Measurements from ENCODE around the gene ATR.
A peak's percentile ranks its signal among the peaks of the same experiment; 100 is the strongest.

The ATR gene

DNA sequence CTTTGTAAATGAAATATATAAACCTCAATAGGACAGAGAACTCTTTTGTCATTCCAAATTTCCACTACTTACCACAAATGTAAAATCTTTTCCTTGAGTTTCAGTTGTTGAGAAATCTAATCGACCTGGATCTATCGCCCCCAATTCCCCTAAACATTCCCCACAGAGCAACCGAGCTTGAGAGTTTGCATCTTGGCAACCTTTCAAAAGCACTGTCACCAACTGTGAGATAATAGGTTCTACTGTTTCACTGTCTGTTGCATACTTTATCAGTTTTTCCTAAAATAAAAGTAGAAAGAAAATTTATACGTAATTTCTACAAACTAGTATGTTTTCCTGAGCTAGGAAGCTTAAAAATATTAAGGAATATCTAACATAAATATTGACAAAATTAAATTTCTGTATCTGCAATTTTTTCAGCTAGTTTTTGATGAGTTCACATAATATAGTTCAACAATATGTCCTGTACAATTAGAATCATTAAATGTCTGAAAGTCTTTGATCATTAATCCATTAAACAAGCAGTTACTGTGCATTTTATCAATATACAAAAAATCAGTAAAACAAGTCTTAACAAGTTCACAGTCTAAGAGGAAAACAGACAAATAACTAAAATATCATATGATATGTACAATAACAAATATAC is 54.5 kb downstream of the ATR start:
- no peak overlapping the region for H3K4me3 ChIP-seq (ENCODE audit: low read length)
- TF ChIP-seq, protein P1, sequence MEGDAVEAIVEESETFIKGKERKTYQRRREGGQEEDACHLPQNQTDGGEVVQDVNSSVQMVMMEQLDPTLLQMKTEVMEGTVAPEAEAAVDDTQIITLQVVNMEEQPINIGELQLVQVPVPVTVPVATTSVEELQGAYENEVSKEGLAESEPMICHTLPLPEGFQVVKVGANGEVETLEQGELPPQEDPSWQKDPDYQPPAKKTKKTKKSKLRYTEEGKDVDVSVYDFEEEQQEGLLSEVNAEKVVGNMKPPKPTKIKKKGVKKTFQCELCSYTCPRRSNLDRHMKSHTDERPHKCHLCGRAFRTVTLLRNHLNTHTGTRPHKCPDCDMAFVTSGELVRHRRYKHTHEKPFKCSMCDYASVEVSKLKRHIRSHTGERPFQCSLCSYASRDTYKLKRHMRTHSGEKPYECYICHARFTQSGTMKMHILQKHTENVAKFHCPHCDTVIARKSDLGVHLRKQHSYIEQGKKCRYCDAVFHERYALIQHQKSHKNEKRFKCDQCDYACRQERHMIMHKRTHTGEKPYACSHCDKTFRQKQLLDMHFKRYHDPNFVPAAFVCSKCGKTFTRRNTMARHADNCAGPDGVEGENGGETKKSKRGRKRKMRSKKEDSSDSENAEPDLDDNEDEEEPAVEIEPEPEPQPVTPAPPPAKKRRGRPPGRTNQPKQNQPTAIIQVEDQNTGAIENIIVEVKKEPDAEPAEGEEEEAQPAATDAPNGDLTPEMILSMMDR (IDR thresholded peaks at IDR 0.05; ENCODE audit: insufficient read depth, low read depth, low read length, missing control alignments): no peak
- DNase-seq (ENCODE audit: low read depth): no peak

DNA sequence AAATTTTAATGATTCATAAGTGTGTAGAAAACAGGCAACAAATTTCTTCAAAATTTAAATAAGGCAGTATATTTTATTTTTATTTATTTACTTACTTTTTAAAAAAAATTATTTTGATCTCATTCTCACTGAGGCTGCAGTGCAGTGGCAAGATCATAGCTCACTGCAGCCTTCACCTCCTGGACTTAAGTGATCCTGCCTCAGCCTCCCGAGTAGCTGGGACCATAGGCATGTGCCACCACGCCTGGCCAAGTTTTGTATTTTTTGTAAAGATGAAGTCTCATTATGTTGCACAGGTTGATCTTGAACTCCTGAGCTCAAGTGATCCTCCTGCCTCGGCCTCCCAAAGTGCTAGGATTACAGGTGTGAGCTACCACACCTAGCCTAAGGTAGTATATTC is 69.5 kb downstream of the ATR start:
- H3K4me3 ChIP-seq (ENCODE audit: low read length): no peak overlapping the region
- TF ChIP-seq, protein P1 (IDR thresholded peaks at IDR 0.05; ENCODE audit: insufficient read depth, low read depth, low read length, missing control alignments): no peak
- no peak for DNase-seq (ENCODE audit: low read depth)

DNA sequence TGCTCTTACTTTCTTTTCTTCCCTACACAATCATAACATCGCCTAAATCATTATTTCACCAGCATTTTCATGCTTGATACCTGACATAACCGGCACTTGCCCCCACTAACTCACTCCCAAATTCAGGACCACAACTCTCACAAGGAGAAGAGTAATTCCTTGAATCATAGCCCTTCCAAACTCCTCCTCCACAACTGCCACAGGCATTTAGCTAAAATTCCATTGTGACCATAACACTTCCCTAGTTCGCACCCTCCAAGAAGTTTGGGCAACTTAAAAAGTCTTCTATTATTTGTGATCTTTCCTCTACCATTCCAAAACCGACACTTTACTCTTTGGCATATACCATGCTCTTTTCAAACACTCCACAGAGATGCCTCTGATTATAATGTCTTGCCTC is 71.3 kb downstream of the ATR start:
- H3K4me3 ChIP-seq (ENCODE audit: low read length): no peak overlapping the region
- TF ChIP-seq, protein P1 (IDR thresholded peaks at IDR 0.05; ENCODE audit: insufficient read depth, low read depth, low read length, missing control alignments): no peak
- DNase-seq (ENCODE audit: low read depth): no peak

DNA sequence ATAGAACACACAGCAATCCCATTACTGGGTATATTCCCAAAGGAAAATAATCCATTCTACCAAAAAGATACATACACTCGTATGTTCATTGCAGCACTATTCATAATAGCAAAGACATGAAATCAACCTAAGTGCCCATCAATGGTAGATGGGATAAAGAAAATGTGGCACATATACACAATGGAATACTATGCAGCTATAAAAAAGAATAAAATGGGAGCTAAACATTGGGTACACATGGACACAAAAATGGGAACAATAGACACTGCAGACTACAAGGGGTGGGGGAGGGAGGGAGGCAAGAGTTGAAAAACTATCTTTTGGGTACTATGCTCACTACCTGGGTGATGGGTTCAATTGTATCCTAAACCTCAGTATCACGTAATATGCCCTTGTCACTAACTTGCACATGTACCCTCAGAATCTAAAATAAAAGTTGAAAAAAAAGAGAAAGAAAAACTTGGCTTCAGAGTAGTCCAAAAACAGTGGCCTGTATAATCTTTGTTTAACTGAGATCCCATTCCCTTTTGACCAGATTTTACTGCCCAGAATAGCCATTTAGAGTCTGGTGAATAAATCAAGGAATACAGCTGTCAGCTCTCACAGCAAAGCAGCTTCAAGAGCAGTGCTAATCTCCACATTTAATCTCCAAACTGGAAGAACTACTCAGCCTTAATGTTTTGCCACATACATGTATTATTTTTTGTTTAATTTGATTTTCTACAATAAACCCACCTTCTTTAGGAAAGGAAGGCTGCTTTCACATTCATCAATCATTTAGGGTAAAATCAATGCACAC is 76.1 kb downstream of the ATR start:
- no peak overlapping the region for H3K4me3 ChIP-seq (ENCODE audit: low read length)
- no peak for DNase-seq (ENCODE audit: low read depth)
- TF ChIP-seq, protein P1 (IDR thresholded peaks at IDR 0.05; ENCODE audit: insufficient read depth, low read depth, low read length, missing control alignments): no peak

DNA sequence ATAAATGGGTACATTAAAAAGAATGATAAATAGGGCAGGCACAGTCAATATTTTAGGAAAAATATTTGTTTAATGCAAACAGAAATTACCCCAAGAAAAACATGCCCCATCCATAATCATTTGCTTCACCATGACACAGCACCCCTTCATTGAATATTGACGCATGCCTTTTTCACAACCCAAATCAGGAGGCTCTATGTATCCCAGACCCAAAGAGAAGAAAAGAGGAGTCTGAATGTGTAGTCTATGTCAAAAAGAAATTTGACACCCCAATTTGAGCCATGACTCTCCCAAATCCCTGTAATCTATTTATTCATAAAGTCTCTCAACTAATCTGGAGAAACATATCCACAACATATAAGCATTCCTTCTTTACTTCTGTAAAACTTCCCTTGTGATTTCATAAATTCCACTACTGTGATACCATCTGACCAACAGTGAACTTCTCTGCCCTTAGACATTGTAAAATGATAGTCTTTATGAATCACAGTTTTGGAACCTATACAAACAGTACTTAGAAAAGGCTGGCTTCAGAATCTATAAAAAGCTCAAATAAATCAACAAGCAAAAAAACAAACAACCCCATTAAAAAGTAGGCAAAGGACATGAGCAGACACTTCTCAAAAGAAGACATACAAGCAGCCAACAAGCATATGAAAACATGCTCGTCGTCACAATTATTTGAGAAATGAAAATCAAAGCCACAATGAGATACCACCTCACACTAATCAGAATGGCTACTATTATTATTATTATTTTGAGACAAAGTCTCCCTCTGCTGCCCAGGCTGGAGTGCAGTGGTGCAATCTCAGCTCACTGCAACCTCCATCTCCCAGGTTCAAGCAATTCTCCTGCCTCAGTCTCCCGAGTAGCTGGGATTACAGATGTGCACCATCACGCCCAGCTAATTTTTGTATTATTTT is 77.3 kb downstream of the ATR start:
- peak; percentile 32 for DNase-seq (ENCODE audit: low read depth)
- TF ChIP-seq, protein P1 (IDR thresholded peaks at IDR 0.05; ENCODE audit: insufficient read depth, low read depth, low read length, missing control alignments): no peak
- no peak overlapping the region for H3K4me3 ChIP-seq (ENCODE audit: low read length)

DNA sequence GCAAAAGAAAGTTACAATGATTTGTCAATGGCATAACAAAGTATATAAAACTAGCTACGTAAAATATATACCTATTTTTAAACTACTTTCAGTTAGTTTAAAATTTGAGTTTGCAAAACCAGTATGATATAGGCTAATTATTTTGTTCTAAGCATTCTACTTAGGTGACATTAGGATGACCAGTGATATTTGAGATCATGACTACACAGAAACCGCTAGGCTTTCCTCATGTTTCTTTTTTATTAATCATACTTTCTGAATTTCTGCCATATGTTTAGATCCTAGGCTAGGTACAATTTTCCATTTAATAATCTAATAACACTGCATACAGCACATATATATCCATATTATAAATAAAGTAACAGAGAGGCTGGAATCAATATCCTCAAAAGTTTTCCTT is 78.3 kb downstream of the ATR start:
- H3K4me3 ChIP-seq (ENCODE audit: low read length): no peak overlapping the region
- no peak for DNase-seq (ENCODE audit: low read depth)
- TF ChIP-seq, protein P1 (IDR thresholded peaks at IDR 0.05; ENCODE audit: insufficient read depth, low read depth, low read length, missing control alignments): no peak
